WTC11 (cell line): ENCODE results near the gene ITIH2. TPM values are rescaled to one million over a fixed set of nuclear protein-coding genes. Genes with fewer than 3 reads are reported as not detected.
"Not testable (repeated sequence)": the region's sequence is repeated elsewhere in the genome, so short reads cannot be mapped to it uniquely, and the experiment has no call there.

Experiments used
- ATAC-seq: fragments of 200-7000 bp; cut with Tn5 transposase; 2 replicates; pipeline ENCODE4 v1.10.0; 2021; ENCODE audit warnings: mild to moderate bottlenecking, moderate library complexity
- CTCF ChIA-PET: fragments of 300-600 bp; sonication (Branson Sonifier 250); formaldehyde crosslinking; loops from one replicate; lab custom pipeline; 2021; ENCODE audit warnings: antibody characterized with exemption; lab: Charles Lee
- POLR2A ChIA-PET: fragments of 350-600 bp; sonication (Branson Sonifier 250); formaldehyde crosslinking; loops from one replicate; lab custom pipeline; 2021; ENCODE audit warnings: antibody characterized with exemption; lab: Charles Lee
- DNase-seq: peaks from one replicate; pipeline ENCODE4 v3.0.0; 2021; ENCODE audit warnings: low spot score
- H3K27ac Mint-ChIP-seq: 2 replicates; pipeline ENCODE4 v1.8.0; 2021; ENCODE audit warnings: mixed read lengths
- H3K27me3 Mint-ChIP-seq: 2 replicates; pipeline ENCODE4 v1.8.0; 2021; ENCODE audit warnings: low read depth, mild to moderate bottlenecking, moderate library complexity, mixed read lengths
- H3K36me3 Mint-ChIP-seq: 2 replicates; pipeline ENCODE4 v1.8.0; 2021; ENCODE audit warnings: mixed read lengths
- H3K4me1 Mint-ChIP-seq: 2 replicates; pipeline ENCODE4 v1.8.0; 2022; ENCODE audit warnings: mixed read lengths
- H3K4me3 Mint-ChIP-seq: 2 replicates; pipeline ENCODE4 v1.8.0; 2021; ENCODE audit warnings: mild to moderate bottlenecking, moderate library complexity, mixed read lengths
- H3K9me3 Mint-ChIP-seq: 2 replicates; pipeline ENCODE4 v1.8.0; 2021; ENCODE audit warnings: mixed read lengths
- ATF1 ChIP-seq: sonication (generic); formaldehyde crosslinking; IDR thresholded peaks from 2 replicates; pipeline ENCODE4 v1.8.1; 2023; ENCODE audit warnings: mild to moderate bottlenecking, moderate library complexity, missing genetic modification reagents
- CBFB ChIP-seq: sonication (generic); formaldehyde crosslinking; IDR thresholded peaks from 2 replicates; pipeline ENCODE4 v1.8.1; 2022; ENCODE audit warnings: mild to moderate bottlenecking, low read depth, missing genetic modification reagents
- CREM ChIP-seq: sonication (generic); formaldehyde crosslinking; IDR thresholded peaks from 2 replicates; pipeline ENCODE4 v1.8.1; 2022; ENCODE audit warnings: mild to moderate bottlenecking, missing genetic modification reagents, moderate library complexity
- ELF4 ChIP-seq: sonication (generic); formaldehyde crosslinking; IDR thresholded peaks from 2 replicates; pipeline ENCODE4 v1.8.1; 2022; ENCODE audit warnings: low read depth, mild to moderate bottlenecking, moderate library complexity, missing genetic modification reagents
- FOXJ3 ChIP-seq: sonication (generic); formaldehyde crosslinking; IDR thresholded peaks from 2 replicates; pipeline ENCODE4 v1.9.0; 2021; ENCODE audit warnings: missing genetic modification reagents, mild to moderate bottlenecking, borderline replicate concordance
- GABPB1 ChIP-seq: sonication (generic); formaldehyde crosslinking; IDR thresholded peaks from 2 replicates; pipeline ENCODE4 v1.8.1; 2023; ENCODE audit warnings: mild to moderate bottlenecking, missing genetic modification reagents
- MXD4 ChIP-seq: fragments of 250-450 bp; sonication (Bioruptor Pico); IDR thresholded peaks from 2 replicates; pipeline ENCODE4 v1.8.0; 2021; ENCODE audit warnings: mild to moderate bottlenecking, moderate library complexity, borderline replicate concordance
- NFYB ChIP-seq: sonication (generic); formaldehyde crosslinking; conservative IDR thresholded peaks from 2 replicates; pipeline ENCODE4 v1.8.0; 2022; ENCODE audit warnings: low read depth, missing genetic modification reagents
- NR3C1 ChIP-seq: sonication (generic); formaldehyde crosslinking; conservative IDR thresholded peaks from 2 replicates; pipeline ENCODE4 v1.8.1; 2023; ENCODE audit warnings: low read depth, mild to moderate bottlenecking, missing genetic modification reagents
- SMAD3 ChIP-seq: sonication (generic); formaldehyde crosslinking; IDR thresholded peaks from 2 replicates; pipeline ENCODE4 v1.8.0; 2022; ENCODE audit warnings: missing genetic modification reagents, mild to moderate bottlenecking, borderline replicate concordance
- SOX15 ChIP-seq: fragments of 250-450 bp; sonication (Bioruptor Pico); IDR thresholded peaks from 2 replicates; pipeline ENCODE4 v1.9.0; 2021; ENCODE audit warnings: mild to moderate bottlenecking
- SP1 ChIP-seq: sonication (generic); formaldehyde crosslinking; conservative IDR thresholded peaks from 2 replicates; pipeline ENCODE4 v1.8.1; 2022; ENCODE audit warnings: missing genetic modification reagents
- TCF7 ChIP-seq: sonication (generic); formaldehyde crosslinking; IDR thresholded peaks from 2 replicates; pipeline ENCODE4 v1.8.0; 2022; ENCODE audit warnings: mild to moderate bottlenecking, low read depth, missing genetic modification reagents, moderate library complexity
- total RNA-seq: library from RNA; stranded (reverse); gene quantifications from 3 replicates; pipeline ENCODE4 v1.2.3, GENCODE V29; 2021
- TF ChIP-seq, protein P1 (sequence below): sonication (generic); formaldehyde crosslinking; IDR thresholded peaks from 2 replicates; pipeline ENCODE4 v1.8.0; 2022; ENCODE audit warnings: mild to moderate bottlenecking, missing genetic modification reagents
- TF ChIP-seq, protein P2 (sequence below): sonication (generic); formaldehyde crosslinking; IDR thresholded peaks from 2 replicates; pipeline ENCODE4 v1.8.0; 2022; ENCODE audit warnings: mild to moderate bottlenecking, missing genetic modification reagents
- TF ChIP-seq, protein P3 (sequence below): sonication (generic); formaldehyde crosslinking; IDR thresholded peaks from 2 replicates; pipeline ENCODE4 v1.8.1; 2023; ENCODE audit warnings: mild to moderate bottlenecking, missing genetic modification reagents, moderate library complexity
- TF ChIP-seq, protein P4 (sequence below): sonication (generic); formaldehyde crosslinking; IDR thresholded peaks from 2 replicates; pipeline ENCODE4 v1.8.1; 2023; ENCODE audit warnings: mild to moderate bottlenecking, missing genetic modification reagents, moderate library complexity
- TF ChIP-seq, protein P5 (sequence below): fragments of 250-450 bp; sonication (Bioruptor Pico); IDR thresholded peaks from 2 replicates; pipeline ENCODE4 v1.9.0; 2021; ENCODE audit warnings: mild to moderate bottlenecking, borderline replicate concordance
- TF ChIP-seq, protein P6 (sequence below): fragments of 250-450 bp; sonication (Bioruptor Pico); conservative IDR thresholded peaks from 2 replicates; pipeline ENCODE4 v1.9.0; 2021; ENCODE audit warnings: mild to moderate bottlenecking
- TF ChIP-seq, protein P7 (sequence below): sonication (generic); formaldehyde crosslinking; IDR thresholded peaks from 2 replicates; pipeline ENCODE4 v1.8.1; 2022; ENCODE audit warnings: mild to moderate bottlenecking, missing genetic modification reagents, moderate library complexity, borderline replicate concordance

Gene ITIH2
- total RNA-seq, 1 experiment from 2014 or later: 0.83 TPM

DNA sequence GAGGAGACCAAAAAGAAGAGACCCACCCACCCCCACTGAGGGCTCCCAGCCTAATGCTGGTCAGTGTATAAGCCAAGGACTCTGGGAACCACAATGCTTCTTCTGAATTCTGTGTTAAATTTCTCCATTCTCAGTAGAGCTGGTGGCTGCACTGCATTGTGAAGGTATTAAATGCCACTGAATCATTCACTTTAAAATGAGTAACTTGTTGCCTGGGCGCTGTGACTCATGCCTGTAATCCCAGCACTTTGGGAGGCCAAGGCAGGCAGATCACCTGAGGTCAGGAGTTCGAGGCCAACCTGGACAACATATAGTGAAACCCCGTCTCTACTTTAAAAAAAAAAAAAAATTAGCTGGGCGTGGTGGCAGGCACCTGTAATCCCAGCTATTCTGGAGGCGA is 23.0 kb upstream of the ITIH2 start:
- not testable (repeated sequence) for H3K4me1 Mint-ChIP-seq, H3K27me3 Mint-ChIP-seq, H3K27ac Mint-ChIP-seq, ATAC-seq, H3K4me3 Mint-ChIP-seq, H3K36me3 Mint-ChIP-seq, DNase-seq
- CTCF ChIA-PET: interaction anchor here (1.0 kb wide), 1 partner anchor 13 kb away, joined by 3 read pairs; the partner anchor contains the start of gene ITIH5
- POLR2A ChIA-PET: interaction anchor here (0.5 kb wide), 1 partner anchor 603 kb away, joined by 3 read pairs; no protein-coding TSS in a partner anchor
- peaks cover 13% of the 10 kb centered on the region for H3K9me3 Mint-ChIP-seq

DNA sequence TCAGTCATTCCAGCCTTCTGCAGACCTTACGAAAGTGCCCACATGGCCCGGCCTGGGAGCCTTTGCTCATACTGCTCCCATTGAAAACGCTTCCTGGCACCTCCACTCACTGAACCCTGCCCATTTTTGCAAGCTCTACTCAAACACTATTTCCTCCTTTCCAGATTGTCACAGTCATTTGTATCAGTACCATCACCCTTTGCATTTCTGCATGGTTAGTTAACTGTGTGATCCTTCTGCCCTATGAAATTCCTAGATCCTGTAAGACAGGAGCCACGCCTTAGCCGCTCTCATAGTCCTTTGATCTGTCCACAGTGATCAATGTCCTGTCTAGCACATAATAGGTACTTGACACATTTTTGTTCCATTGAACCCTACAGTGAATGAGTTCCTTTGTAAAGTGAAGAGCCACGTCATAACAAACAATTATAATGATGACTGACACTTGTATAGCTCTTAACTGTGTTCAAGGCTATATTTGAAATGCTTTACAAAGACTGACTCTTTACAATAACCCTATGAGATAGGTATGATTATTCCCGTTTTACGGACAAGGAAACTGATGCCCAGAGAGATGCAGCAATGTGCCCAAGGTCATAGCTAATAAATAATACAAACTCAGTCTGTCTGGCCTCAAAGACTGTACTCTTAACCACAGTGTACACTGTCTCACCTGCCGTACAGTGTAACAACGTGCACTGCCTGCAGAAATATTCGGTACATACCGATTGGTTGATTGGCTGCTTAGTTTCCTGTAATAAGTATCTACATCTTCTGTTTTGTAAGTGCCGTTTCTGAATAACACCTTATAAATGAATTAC is 16.6 kb upstream of the ITIH2 start:
- ChIA-PET CTCF (interaction anchor here (0.6 to 3.7 kb wide), 40 partner anchors 10 to 1616 kb away, joined by 3 to 96 read pairs (median 4); partner anchors contain the start of genes ATP5F1C, ITIH5, KIN and TAF3), POLR2A (interaction anchor here (2.0 kb wide), 1 partner anchor 161 kb away, joined by 9 read pairs; no protein-coding TSS in a partner anchor)
- DNase-seq (no peak), ATAC-seq (no peak)
- Mint-ChIP-seq H3K27ac (no peak overlapping the region), H3K4me1 (no peaks in the 10 kb centered on the region), H3K4me3 (no peak overlapping the region), H3K36me3 (peaks cover 18% of the 10 kb centered on the region), H3K9me3 (peaks cover 45% of the 10 kb centered on the region), H3K27me3 (peaks cover 7% of the 10 kb centered on the region)
- TF ChIP-seq, protein P1, sequence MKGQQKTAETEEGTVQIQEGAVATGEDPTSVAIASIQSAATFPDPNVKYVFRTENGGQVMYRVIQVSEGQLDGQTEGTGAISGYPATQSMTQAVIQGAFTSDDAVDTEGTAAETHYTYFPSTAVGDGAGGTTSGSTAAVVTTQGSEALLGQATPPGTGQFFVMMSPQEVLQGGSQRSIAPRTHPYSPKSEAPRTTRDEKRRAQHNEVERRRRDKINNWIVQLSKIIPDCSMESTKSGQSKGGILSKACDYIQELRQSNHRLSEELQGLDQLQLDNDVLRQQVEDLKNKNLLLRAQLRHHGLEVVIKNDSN: no peak
- TF ChIP-seq, protein P2, sequence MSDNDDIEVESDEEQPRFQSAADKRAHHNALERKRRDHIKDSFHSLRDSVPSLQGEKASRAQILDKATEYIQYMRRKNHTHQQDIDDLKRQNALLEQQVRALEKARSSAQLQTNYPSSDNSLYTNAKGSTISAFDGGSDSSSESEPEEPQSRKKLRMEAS (CRISPR knock-in tag): no peak
- no peak for TF ChIP-seq SMAD3 (CRISPR knock-in tag)
- TF ChIP-seq NR3C1 (CRISPR knock-in tag): no peak
- no peak for TF ChIP-seq FOXJ3 (CRISPR knock-in tag)
- TF ChIP-seq, protein P3, sequence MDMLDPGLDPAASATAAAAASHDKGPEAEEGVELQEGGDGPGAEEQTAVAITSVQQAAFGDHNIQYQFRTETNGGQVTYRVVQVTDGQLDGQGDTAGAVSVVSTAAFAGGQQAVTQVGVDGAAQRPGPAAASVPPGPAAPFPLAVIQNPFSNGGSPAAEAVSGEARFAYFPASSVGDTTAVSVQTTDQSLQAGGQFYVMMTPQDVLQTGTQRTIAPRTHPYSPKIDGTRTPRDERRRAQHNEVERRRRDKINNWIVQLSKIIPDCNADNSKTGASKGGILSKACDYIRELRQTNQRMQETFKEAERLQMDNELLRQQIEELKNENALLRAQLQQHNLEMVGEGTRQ (CRISPR knock-in tag): no peak
- no peak for TF ChIP-seq CREM (CRISPR knock-in tag)
- TF ChIP-seq, protein P4, sequence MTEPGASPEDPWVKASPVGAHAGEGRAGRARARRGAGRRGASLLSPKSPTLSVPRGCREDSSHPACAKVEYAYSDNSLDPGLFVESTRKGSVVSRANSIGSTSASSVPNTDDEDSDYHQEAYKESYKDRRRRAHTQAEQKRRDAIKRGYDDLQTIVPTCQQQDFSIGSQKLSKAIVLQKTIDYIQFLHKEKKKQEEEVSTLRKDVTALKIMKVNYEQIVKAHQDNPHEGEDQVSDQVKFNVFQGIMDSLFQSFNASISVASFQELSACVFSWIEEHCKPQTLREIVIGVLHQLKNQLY: no peak
- TF ChIP-seq, protein P5, sequence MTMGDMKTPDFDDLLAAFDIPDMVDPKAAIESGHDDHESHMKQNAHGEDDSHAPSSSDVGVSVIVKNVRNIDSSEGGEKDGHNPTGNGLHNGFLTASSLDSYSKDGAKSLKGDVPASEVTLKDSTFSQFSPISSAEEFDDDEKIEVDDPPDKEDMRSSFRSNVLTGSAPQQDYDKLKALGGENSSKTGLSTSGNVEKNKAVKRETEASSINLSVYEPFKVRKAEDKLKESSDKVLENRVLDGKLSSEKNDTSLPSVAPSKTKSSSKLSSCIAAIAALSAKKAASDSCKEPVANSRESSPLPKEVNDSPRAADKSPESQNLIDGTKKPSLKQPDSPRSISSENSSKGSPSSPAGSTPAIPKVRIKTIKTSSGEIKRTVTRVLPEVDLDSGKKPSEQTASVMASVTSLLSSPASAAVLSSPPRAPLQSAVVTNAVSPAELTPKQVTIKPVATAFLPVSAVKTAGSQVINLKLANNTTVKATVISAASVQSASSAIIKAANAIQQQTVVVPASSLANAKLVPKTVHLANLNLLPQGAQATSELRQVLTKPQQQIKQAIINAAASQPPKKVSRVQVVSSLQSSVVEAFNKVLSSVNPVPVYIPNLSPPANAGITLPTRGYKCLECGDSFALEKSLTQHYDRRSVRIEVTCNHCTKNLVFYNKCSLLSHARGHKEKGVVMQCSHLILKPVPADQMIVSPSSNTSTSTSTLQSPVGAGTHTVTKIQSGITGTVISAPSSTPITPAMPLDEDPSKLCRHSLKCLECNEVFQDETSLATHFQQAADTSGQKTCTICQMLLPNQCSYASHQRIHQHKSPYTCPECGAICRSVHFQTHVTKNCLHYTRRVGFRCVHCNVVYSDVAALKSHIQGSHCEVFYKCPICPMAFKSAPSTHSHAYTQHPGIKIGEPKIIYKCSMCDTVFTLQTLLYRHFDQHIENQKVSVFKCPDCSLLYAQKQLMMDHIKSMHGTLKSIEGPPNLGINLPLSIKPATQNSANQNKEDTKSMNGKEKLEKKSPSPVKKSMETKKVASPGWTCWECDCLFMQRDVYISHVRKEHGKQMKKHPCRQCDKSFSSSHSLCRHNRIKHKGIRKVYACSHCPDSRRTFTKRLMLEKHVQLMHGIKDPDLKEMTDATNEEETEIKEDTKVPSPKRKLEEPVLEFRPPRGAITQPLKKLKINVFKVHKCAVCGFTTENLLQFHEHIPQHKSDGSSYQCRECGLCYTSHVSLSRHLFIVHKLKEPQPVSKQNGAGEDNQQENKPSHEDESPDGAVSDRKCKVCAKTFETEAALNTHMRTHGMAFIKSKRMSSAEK: no peak
- no peak for TF ChIP-seq CBFB
- no peak for TF ChIP-seq SP1
- TF ChIP-seq TCF7 (CRISPR knock-in tag): no peak
- TF ChIP-seq, protein P6, sequence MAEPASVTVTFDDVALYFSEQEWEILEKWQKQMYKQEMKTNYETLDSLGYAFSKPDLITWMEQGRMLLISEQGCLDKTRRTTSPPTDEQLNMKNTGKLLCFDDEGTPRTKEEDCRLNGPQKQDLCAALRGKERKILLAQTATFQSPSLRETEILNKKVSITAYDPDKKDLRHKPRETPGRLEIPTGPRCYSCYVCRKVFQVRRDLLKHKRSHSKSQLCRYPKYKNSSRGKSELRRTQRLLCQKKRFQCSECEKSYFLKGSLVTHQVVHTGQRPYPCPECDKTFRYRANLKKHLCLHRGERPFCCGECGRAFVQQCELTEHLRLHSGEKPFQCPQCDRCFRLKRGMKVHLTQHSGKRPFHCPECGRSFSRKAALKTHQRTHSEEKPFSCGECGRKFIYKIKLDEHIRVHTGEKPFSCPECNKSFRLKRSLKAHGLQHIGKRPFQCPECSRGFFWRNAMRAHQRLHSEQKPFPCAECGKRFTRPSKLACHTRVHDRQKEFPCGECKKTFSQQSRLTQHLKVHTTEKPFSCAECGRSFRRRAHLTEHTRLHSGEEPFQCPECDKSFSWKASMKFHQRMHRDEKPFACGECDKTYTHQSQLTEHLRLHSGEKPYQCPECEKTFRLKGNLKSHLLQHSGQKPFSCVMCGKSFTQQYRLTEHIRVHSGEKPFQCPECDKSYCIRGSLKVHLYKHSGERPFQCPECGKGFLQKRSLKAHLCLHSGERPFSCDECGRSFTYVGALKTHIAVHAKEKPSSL (CRISPR knock-in tag): no peak
- no peak for TF ChIP-seq ELF4
- TF ChIP-seq GABPB1 (CRISPR knock-in tag): no peak; the same call in 1 of the 2 replicates
- TF ChIP-seq, protein P7, sequence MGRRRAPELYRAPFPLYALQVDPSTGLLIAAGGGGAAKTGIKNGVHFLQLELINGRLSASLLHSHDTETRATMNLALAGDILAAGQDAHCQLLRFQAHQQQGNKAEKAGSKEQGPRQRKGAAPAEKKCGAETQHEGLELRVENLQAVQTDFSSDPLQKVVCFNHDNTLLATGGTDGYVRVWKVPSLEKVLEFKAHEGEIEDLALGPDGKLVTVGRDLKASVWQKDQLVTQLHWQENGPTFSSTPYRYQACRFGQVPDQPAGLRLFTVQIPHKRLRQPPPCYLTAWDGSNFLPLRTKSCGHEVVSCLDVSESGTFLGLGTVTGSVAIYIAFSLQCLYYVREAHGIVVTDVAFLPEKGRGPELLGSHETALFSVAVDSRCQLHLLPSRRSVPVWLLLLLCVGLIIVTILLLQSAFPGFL: no peak
- no peak for TF ChIP-seq MXD4 (CRISPR knock-in tag)
- no peak for TF ChIP-seq SOX15 (CRISPR knock-in tag)
- no peak for TF ChIP-seq NFYB
- no peak for TF ChIP-seq ATF1 (CRISPR knock-in tag)
